Colon (tissue), 2 donors: ENCODE measurements around the gene RANGAP1.

Source experiments
- FAIRE-seq: peaks from 2 replicates; lab custom pipeline; 2012; peaks lifted over from hg19 to GRCh38; lab: Jason Lieb, UNC
- donor health status: control.
- donor health status: control.

The RANGAP1 gene

DNA sequence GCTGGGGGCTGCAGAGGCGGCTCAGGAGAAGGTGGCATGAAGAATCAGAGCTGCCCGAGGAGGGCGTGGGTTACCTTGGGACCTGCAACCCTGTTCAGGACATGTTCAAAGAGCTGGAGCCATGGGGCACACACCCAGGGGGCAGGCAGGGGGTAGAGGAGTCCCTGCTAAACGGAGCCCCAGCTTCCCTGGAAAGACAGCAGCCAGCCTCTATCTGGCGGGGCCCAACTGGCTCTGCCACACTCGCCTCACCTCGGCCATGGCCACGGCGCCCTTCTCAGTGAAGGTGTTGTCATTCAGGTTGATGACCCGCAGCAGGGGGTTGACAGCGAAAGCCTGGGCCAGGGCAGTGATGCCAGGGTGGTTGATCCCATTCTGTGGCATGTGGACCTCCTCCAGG lies 28.3 kb downstream of the RANGAP1 start:
- FAIRE-seq = no peak

- no peak for FAIRE-seq
Observed at GRCh38 chr22:41256254-41257253, 29.4 kb downstream of the RANGAP1 start.

GRCh38 chr22:41254230-41254629 lies 31.8 kb downstream of the RANGAP1 start:
- FAIRE-seq = no peak

- FAIRE-seq = no peak
Observed at GRCh38 chr22:41252365-41252764, 33.6 kb downstream of the RANGAP1 start.

GRCh38 chr22:41250127-41250526 lies 35.9 kb downstream of the RANGAP1 start:
- FAIRE-seq = no peak

DNA sequence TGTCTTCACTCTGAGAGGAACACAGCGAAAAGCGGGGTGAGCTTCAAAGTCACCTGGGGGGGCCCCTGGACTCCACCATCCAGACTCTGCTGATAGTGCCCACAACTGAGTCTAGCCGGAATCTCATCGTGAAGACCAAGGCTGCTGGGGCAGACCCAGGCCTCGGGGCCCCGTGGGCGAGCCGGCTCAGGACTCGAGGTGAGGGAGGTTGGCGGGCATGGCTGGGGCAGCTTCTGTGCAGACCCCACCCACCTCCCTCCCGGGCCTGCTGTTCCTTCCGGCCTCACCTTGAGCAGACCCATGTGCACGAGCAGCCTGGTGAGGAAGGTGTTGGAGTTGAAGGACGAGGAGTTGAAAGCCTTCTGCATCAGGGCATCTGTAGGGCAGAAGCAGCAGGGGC lies 36.5 kb downstream of the RANGAP1 start:
- no peak for FAIRE-seq

- FAIRE-seq = no peak
Observed at GRCh38 chr22:41248758-41249157, 37.2 kb downstream of the RANGAP1 start.

DNA sequence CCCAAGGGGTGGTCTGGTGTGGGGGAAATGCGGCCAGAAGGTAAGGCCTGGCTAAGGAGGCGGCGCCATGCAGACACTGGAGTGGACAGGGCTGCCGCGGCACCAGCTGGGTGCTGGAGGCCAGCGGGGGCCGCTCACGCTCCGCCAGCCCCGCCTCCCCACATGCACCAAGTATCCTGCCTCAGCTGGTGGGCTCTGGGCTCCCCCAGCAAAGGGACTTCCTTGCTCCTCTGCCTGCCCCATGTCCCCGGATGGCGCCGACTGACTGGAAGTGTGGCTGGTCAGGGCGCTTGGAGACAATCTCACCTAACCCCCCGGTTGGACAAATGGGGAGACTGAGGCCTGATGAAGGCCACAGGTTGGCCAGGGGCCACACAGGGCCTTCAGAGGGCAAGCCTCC lies 37.7 kb downstream of the RANGAP1 start:
- no peak for FAIRE-seq

GRCh38 chr22:41247703-41248102 lies 38.3 kb downstream of the RANGAP1 start:
- no peak for FAIRE-seq

- FAIRE-seq = no peak
Observed at GRCh38 chr22:41245917-41246499, 40.0 kb downstream of the RANGAP1 start.

DNA sequence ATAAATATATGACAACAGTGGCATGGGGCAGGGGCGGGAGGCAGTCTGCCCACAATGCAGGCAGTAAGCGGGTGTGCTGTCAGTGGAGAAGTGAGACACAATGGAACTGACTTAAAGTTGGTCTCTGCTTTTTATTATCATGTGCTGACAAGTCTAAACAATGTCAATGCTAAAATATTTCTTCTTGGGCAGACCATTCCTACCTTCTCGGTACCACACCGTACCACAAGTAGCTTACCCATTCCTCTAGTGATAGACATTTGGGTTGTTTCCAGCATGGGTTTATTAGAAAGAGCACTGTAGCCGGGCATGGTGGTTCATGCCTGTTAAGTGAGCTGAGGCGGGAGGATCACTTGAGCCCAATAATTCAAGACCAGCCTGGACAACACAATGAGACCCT lies 42.6 kb downstream of the RANGAP1 start:
- no peak for FAIRE-seq

DNA sequence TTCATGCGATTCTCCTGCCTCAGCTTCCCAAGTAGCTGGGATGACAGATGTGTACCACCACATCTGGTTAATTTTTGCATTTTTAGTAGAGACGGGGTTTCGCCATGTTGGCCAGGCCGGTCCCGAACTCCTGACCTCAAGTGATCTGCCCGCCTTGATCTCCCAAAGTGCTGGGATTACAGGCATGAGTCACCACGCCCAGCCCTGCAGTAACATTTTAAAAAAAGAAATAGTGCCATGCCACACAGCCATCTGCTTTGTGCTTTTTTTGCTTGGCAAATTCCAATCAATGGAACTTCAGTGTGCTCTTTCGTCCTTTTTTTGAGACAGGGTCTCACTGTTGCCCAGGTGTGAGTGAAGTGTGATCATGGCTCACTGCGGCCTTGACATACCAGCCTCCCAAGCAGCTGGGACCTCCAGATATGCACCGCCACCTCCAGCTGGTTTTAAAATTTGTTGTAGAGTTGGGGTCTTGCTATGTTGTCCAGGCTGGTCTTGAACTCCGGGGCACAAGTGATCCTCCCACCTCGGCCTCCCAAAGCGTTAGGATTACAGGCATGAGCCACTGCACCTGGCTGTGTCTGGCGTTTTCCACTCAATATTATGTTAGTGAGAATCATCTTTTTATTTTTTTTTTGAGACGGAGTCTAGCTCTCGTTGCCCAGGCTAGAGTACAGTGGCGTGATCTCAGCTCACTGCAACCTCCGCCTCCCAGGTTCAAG lies 43.4 kb downstream of the RANGAP1 start:
- FAIRE-seq = no peak

GRCh38 chr22:41241133-41241676 lies 44.8 kb downstream of the RANGAP1 start:
- FAIRE-seq = no peak

- no peak for FAIRE-seq
Observed at GRCh38 chr22:41240377-41241132, 45.4 kb downstream of the RANGAP1 start, which contains the start of gene CHADL. CHADL (minus strand) TSS chr22:41240931; CDS start chr22:41240881, 50 bp downstream.

DNA sequence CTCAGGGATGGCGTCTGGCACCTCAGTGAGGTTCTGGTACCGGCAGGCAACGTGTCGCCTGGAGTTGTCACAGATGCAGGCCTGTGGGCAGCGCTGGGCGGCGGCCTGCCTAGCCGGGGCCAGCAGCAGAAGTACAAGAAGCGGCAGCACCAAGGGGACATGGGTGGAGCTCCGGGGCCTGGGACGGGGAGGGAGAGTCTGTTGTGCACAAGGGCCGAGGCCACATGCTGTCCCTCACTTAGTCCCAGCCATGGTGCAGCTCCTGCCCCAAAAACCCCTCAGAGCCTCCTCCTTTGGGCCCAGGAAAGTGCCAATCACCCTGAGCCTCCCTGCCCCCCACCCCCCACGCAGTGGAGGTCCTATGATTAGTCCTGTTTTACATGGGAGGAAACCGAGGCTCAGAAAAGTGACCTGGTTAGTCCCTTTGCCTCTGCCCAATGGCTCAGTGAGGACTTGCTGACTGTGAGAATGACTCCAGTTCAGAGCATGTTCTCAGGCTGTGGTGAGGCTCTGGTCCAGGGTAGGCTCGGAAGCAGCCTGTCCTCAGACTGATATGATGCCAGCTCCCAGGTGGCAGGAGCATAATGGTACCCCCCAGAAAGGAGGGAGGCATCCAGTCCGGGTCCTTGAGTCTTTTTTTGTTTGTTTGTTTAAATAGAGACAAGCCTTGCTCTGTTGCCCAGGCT lies 46.4 kb downstream of the RANGAP1 start:
- no peak for FAIRE-seq

DNA sequence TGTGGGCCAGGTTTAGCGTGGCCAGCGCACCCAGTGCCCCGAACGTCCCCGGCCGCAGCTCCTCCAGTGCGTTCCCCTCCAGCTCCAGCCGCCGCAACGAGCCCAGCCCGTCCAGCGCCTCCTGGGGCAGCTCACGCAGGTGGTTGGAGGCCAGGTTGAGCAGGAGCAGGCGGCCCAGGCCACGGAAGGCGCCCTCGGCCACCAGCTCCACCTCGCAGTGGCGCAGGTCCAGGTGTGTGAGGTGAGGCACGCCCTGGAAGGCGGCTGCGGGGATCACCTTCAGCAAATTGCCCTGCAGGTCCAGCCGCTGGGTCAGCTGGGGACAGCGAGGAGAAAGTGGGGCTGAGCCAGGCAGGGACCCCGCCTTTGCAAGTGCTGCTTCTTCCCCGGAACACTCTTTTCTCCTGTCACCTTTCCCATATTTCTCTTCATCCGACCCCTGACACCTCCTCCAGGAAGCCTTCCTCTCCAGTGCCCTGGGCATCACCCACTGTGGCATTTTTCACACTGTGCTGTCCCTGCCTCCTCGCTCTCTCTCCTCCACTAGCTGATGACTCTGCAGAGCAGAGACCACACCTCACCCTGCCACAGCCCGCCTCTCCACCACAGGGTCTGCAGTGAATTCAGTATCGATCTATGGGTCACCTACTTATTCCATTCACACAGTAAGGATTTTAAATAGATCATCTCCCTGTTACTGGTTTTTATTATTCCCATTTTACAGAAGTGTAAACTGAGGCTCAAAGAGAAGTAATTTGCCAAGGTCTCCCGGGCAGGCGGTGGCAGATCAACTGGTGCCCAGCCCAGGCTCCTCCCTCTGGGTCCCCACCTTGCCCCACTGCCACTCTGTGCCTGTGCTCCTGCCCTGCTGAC lies 47.2 kb downstream of the RANGAP1 start:
- FAIRE-seq = no peak

GRCh38 chr22:41237707-41238569 lies 48.0 kb downstream of the RANGAP1 start:
- FAIRE-seq = no peak

GRCh38 chr22:41237036-41237706 lies 48.8 kb downstream of the RANGAP1 start:
- no peak for FAIRE-seq
